Heart left ventricle (tissue), 16 donors: ENCODE results near the gene SHISA4. TPM values are rescaled to one million over a fixed set of nuclear protein-coding genes. Genes with fewer than 3 reads are reported as not detected.
"Not testable (repeated sequence)": the region's sequence is repeated elsewhere in the genome, so short reads cannot be mapped to it uniquely, and the experiment has no call there.

ENCODE experiments used
- ATAC-seq, 4 donors: fragments of 200-7000 bp; cut with Tn5 transposase; one replicate each; pipeline ENCODE4 v1.9.1; 2020 to 2022; ENCODE audit warnings: moderate library complexity in 4 of 4, mild to moderate bottlenecking in 3 of 4, moderate number of reproducible peaks in 1 of 4
- DNase-seq, 5 donors: peaks; one replicate each; pipeline ENCODE4 v3.0.0-alpha.2; 2020
- H3K27ac ChIP-seq, 12 donors: fragments of 200-600 bp; sonication (generic) in 4 of 12; one replicate each; pipeline versions ENCODE4 v1.5.0 to v1.8.0; 2016 to 2022; ENCODE audit warnings: mild to moderate bottlenecking in 2 of 12
- H3K27me3 ChIP-seq, 9 donors: fragments of 200-600 bp; sonication (generic) in 2 of 9; one replicate each; pipeline versions ENCODE4 v1.5.1 to v1.8.0; 2016 to 2022; ENCODE audit warnings: mild to moderate bottlenecking in 3 of 9
- H3K36me3 ChIP-seq, 9 donors: fragments of 200-600 bp; sonication (generic) in 2 of 9; one replicate each; pipeline versions ENCODE4 v1.5.0 to v1.8.0; 2018 to 2022; ENCODE audit warnings: mild to moderate bottlenecking in 2 of 9
- H3K4me1 ChIP-seq, 12 donors: fragments of 200-600 bp; sonication (generic) in 4 of 12; one replicate each; pipeline versions ENCODE4 v1.5.0 to v1.8.0; 2016 to 2022; ENCODE audit warnings: mild to moderate bottlenecking in 3 of 12
- H3K4me3 ChIP-seq, 12 donors: fragments of 200-600 bp; sonication (generic) in 4 of 12; one replicate each; pipeline versions ENCODE4 v1.5.0 to v1.8.0; 2017 to 2022; ENCODE audit warnings: mild to moderate bottlenecking in 9 of 12, moderate library complexity in 4 of 12
- H3K9me3 ChIP-seq, 12 donors: fragments of 200-600 bp; sonication (generic) in 4 of 12; one replicate each; pipeline versions ENCODE4 v1.5.0 to v1.8.0; 2016 to 2022; ENCODE audit warnings: mild to moderate bottlenecking in 1 of 12
- CTCF ChIP-seq, 12 donors: fragments of 200-600 bp; sonication (generic) in 4 of 12; IDR thresholded peaks; one replicate each; pipeline versions ENCODE4 v1.5.0 to v1.8.0; 2018 to 2022; ENCODE audit warnings: antibody characterized with exemption in 12 of 12, mild to moderate bottlenecking in 5 of 12
- POLR2A ChIP-seq, 2 donors: fragments of 450-650 bp; IDR thresholded peaks; one replicate each; pipeline ENCODE4 v1.6.1; 2017; ENCODE audit warnings: antibody characterized with exemption in 2 of 2, mild to moderate bottlenecking in 2 of 2, moderate library complexity in 2 of 2
- WGBS, 4 donors: extraction: QIAGEN DNeasy Blood & Tissue Kit in 2 of 4; methylation state at CpG; one replicate each; pipeline versions ENCODE4 v1.1.5 to v1.1.7; 2013 to 2018; 5-methylcytosine and 5-hydroxymethylcytosine counted together
- intact Hi-C, 10 donors: fragments of 100-400 bp; cut with DNase I; formaldehyde crosslinking; loops; one replicate each; pipeline versions ENCODE4 v1.11.1 to v1.14.2; 2022
- polyA plus RNA-seq, 2 donors: library from polyadenylated mRNA; stranded (reverse); fragments of 200-250 nt; gene quantifications; one replicate each; pipeline ENCODE4 v1.2.3, GENCODE V29; 2013
- total RNA-seq, 9 donors: library from RNA; depleted of rRNA in 2 of 9; stranded (reverse); fragments of >200 nt in 2 of 9; fragmentation: NEBNext Ultra II Directional in 3 of 9; extraction: Animal tissue kit (Norgen Biotek cat#: 25700) in 3 of 9; gene quantifications; one replicate each; pipeline versions ENCODE4 v1.1.0 to v1.2.4, GENCODE V29; 2016 to 2023
- donor health status: ischemic (EF 13 %, LVEDD 7.1; RV severe dilation, severe dysfunction).
- donor health status: healthy with polysubstance abuse.
- donor health status: DM: no; HTN: yes; CAD: no.
- donor health status: DM: no; HTN: no; CAD: no.
- donor health status: ischemic (EF 25% LVEDD 6.9; RV normal size, moderate dysfunction).
- donor health status: ischemic (EF 25% LVEDD 5.7; RV mildly dilated, moderate dysfunction).
- donor health status: healthy.
- donor health status: DM: yes; HTN: yes; CAD: no.
- donor health status: ischemic (EF 35%, LVEDD 5.7; RV mildly dilated, moderate dysfunction).
- donor health status: nonischemic (EF 11% LVEDD 7.7; RV severe dilation, severe dysfunction).
- donor health status: DM: yes; HTN: yes; CAD: no.
- donor health status: PGD.
- donor health status: ischemic (EF 29% LVEDD 5.4; RV normal size, mild dysfunction).
- donor health status: nonischemic (EF 23%, LVEDD 6.1; RV moderate dilation, normal function).

The SHISA4 gene
- total and polyA plus RNA-seq, 11 donors, result 53.2 to 262 (median 120) TPM

- H3K4me3 ChIP-seq, result no peak overlapping the region
- WGBS, 4 donors, result 90 to 93% (median 91%) methylated on average over 20 of the region's 20 CpGs
- H3K27ac ChIP-seq, result peak overlapping the region in 2 of 12 donors; percentile 24 to 80
- peaks cover 0 to 12% (median 3%) of the 10 kb centered on the region in 9 donors for H3K36me3 ChIP-seq
- no peaks in the 10 kb centered on the region for H3K27me3 ChIP-seq
- no peaks in the 10 kb centered on the region for H3K9me3 ChIP-seq
- intact Hi-C loops, result loop anchor here in 8 of 10 donors (5.0 to 10.0 kb wide), 7 partner anchors 45 to 235 kb away; partner anchors contain the start of genes TIMM17A (in 3 of the 8), LMOD1 (in 2 of the 8) and GPR37L1 (in 1 of the 8)
- ATAC-seq (no peak), DNase-seq (no peak)
- no peak for TF ChIP-seq POLR2A (IDR thresholded peaks at IDR 0.05)
- H3K4me1 ChIP-seq, result peaks cover 0 to 49% (median 16%) of the 10 kb centered on the region in 12 donors
Observed at GRCh38 chr1:201899683-201900429, 11.2 kb downstream of the SHISA4 start.

- TF ChIP-seq POLR2A (IDR thresholded peaks at IDR 0.05), result no peak
- no peak for TF ChIP-seq CTCF (IDR thresholded peaks at IDR 0.05)
- intact Hi-C loops, result no loop called here
- peak overlapping the region in 2 of 12 donors; percentile 24 to 80 for H3K27ac ChIP-seq
- ATAC-seq (no peak), DNase-seq (no peak)
- H3K27me3 ChIP-seq, result no peaks in the 10 kb centered on the region
- 73 to 85% (median 78%) methylated on average over 5 of the region's 5 CpGs for WGBS, 4 donors
- H3K4me3 ChIP-seq, result no peak overlapping the region
- peaks cover 0 to 12% (median 3%) of the 10 kb centered on the region in 9 donors for H3K36me3 ChIP-seq
- H3K9me3 ChIP-seq, result no peaks in the 10 kb centered on the region
- peaks cover 0 to 56% (median 22%) of the 10 kb centered on the region in 12 donors for H3K4me1 ChIP-seq
Observed at GRCh38 chr1:201900476-201900875, 11.8 kb downstream of the SHISA4 start.

GRCh38 chr1:201901036-201901435, 12.3 kb downstream of the SHISA4 start:
- intact Hi-C loops, H3K4me3 ChIP-seq, H3K27me3 ChIP-seq, DNase-seq, ATAC-seq, H3K9me3 ChIP-seq: not testable (repeated sequence)
- Histone ChIP-seq H3K27ac (peak overlapping the region in 2 of 12 donors; percentile 34 to 80), H3K36me3 (peaks cover 0 to 12% (median 3%) of the 10 kb centered on the region in 9 donors), H3K4me1 (peaks cover 0 to 60% (median 24%) of the 10 kb centered on the region in 12 donors)
- WGBS, 4 donors, result 88 to 95% (median 93%) methylated on average over 6 of the region's 6 CpGs

- Histone ChIP-seq H3K27ac (peak overlapping the region in 6 of 12 donors; percentile 44 to 92 (median 70)), H3K27me3 (no peaks in the 10 kb centered on the region), H3K9me3 (no peaks in the 10 kb centered on the region), H3K36me3 (peaks cover 0 to 12% (median 3%) of the 10 kb centered on the region in 9 donors), H3K4me1 (peaks cover 0 to 60% (median 16%) of the 10 kb centered on the region in 12 donors), H3K4me3 (no peak overlapping the region)
- TF ChIP-seq CTCF (IDR thresholded peaks at IDR 0.05) (no peak), POLR2A (IDR thresholded peaks at IDR 0.05) (no peak)
- ATAC-seq (no peak), DNase-seq (no peak)
- WGBS, 4 donors, result 79 to 91% (median 83%) methylated on average over 3 of the region's 3 CpGs
- intact Hi-C loops, result loop anchor here in 1 of 10 donors (2.0 kb wide), 1 partner anchor 45 kb away; the partner anchor contains the start of gene LMOD1
Observed at GRCh38 chr1:201902198-201902597, 13.5 kb downstream of the SHISA4 start.

- no peak for TF ChIP-seq CTCF (IDR thresholded peaks at IDR 0.05)
- TF ChIP-seq POLR2A (IDR thresholded peaks at IDR 0.05), result no peak
- 73 to 88% (median 80%) methylated on average over 5 of the region's 5 CpGs for WGBS, 4 donors
- H3K4me1 ChIP-seq, result peaks cover 0 to 54% (median 11%) of the 10 kb centered on the region in 12 donors
Observed at GRCh38 chr1:201903135-201903534, 14.4 kb downstream of the SHISA4 start.

More at GRCh38 chr1:201903135-201903534, 14.4 kb downstream of the SHISA4 start:
- DNase-seq (peak in 1 of 5 donors; percentile 53), ATAC-seq (peak in 2 of 4 donors; percentile 39 to 49)
- H3K4me3 ChIP-seq, result no peak overlapping the region
- peak overlapping the region in 7 of 12 donors; percentile 18 to 92 (median 69) for H3K27ac ChIP-seq
- no peaks in the 10 kb centered on the region for H3K9me3 ChIP-seq
- H3K36me3 ChIP-seq, result peaks cover 0 to 12% (median 0%) of the 10 kb centered on the region in 9 donors
- intact Hi-C loops, result loop anchor here in 1 of 10 donors (2.0 kb wide), 1 partner anchor 44 kb away; the partner anchor contains the start of gene LMOD1
- no peaks in the 10 kb centered on the region for H3K27me3 ChIP-seq
